SK-N-SH treated with all-trans-retinoic acid at 6 μM for 48 hours (cell line): ENCODE measurements around the gene REXO2.

Source experiments
- ESRRG ChIP-seq: fragments of 250-450 bp; sonication (Bioruptor Pico); IDR thresholded peaks from 2 replicates; pipeline ENCODE4 v1.6.1; 2021; ENCODE audit warnings: mild to moderate bottlenecking
- RARB ChIP-seq: fragments of 250-450 bp; sonication (Bioruptor Pico); IDR thresholded peaks from 2 replicates; pipeline ENCODE4 v1.8.0; 2021; ENCODE audit warnings: mild to moderate bottlenecking, moderate library complexity
- TOX ChIP-seq: fragments of 250-450 bp; sonication (Bioruptor Pico); IDR thresholded peaks from 2 replicates; pipeline ENCODE4 v1.8.0; 2021; ENCODE audit warnings: mild to moderate bottlenecking, moderate library complexity, borderline replicate concordance
- TF ChIP-seq, protein P1 (sequence below): fragments of 250-450 bp; sonication (Bioruptor Pico); IDR thresholded peaks from 2 replicates; pipeline ENCODE4 v1.5.1; 2020; ENCODE audit warnings: low read depth, mild to moderate bottlenecking, moderate library complexity

DNA sequence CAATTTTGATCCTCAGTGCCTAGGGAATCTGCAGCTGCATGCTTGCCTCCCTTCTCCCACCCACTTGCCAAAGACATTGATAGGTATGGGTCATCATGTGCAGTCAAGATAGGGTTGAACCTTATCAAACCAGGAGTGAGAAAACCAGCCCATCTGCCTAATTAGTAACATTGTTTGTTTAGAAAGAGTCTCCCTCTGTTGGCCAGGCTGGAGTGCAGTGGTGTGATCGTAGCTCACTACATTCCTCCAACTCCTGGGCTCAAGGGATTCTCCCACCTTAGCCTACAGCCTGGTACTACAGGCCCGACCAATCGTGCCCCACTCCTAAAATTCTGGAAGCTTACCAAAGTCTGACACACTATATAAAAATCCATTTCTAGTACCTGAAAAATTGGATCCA, 43.5 kb upstream of the REXO2 start:
- no peak for TF ChIP-seq RARB (CRISPR knock-in tag)
- TF ChIP-seq TOX (CRISPR knock-in tag), result no peak
- no peak for TF ChIP-seq ESRRG (CRISPR knock-in tag)
- TF ChIP-seq, protein P1, sequence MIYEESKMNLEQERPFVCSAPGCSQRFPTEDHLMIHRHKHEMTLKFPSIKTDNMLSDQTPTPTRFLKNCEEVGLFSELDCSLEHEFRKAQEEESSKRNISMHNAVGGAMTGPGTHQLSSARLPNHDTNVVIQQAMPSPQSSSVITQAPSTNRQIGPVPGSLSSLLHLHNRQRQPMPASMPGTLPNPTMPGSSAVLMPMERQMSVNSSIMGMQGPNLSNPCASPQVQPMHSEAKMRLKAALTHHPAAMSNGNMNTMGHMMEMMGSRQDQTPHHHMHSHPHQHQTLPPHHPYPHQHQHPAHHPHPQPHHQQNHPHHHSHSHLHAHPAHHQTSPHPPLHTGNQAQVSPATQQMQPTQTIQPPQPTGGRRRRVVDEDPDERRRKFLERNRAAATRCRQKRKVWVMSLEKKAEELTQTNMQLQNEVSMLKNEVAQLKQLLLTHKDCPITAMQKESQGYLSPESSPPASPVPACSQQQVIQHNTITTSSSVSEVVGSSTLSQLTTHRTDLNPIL (CRISPR knock-in tag), result no peak
